ENCODE measurements around the gene SLC5A4.

Gene SLC5A4

DNA sequence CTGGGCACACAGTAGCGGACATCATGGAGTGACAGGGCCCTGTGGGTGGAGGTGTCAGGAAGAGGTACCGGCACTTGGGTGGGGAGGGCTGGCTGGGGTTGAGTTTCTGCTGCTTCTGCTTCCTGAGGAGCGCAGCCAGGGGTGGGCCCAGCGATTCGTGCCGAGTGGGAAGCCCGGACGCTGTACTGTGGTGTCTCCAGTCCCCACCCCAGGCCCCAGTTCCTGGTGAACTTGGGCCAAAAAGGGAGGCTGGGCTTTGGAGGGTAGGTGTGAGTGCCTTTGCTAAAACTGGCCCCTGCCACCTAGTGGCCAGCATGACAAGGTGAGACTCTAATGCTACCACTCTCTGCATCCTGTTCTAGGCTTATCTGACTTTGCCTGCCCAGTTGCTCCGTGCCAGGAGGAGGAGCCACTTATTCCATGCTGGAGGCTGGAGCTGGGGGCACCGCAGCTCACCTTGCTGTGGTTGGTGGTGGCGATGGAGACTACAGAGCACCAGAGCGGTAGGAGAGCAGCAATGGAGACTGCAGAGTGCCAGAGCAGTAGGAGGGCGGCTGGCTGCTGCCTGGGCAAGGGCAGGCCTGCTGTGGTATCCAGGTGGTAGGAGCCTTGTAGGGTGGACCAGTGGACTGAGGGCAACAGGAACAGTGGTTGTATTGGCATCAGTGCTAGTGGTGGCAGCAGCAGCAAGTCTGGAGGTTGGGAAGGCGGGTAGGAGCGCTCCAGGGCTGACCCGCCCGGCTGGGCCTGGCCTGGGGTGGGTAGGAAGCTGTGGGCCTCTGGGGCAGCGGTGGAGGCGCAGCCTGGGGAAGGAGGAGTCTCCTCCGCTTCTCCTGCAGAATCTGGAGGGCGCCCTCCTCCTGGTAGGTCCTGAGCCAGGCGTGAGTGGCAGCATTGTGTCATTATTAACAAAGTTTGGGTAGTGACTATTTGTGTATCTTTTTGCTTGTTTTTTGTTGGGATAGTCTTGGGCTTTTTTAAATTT is 48.1 kb downstream of the SLC5A4 start:
- TF ChIP-seq CTCF (IDR thresholded peaks at IDR 0.05; ENCODE audit: low read length, missing control alignments), result peak; percentile 53
- peak; percentile 13 for DNase-seq (ENCODE audit: low read depth)
- H3K4me3 ChIP-seq (replicated peaks; ENCODE audit: low read depth, low read length), result no peak overlapping the region

DNA sequence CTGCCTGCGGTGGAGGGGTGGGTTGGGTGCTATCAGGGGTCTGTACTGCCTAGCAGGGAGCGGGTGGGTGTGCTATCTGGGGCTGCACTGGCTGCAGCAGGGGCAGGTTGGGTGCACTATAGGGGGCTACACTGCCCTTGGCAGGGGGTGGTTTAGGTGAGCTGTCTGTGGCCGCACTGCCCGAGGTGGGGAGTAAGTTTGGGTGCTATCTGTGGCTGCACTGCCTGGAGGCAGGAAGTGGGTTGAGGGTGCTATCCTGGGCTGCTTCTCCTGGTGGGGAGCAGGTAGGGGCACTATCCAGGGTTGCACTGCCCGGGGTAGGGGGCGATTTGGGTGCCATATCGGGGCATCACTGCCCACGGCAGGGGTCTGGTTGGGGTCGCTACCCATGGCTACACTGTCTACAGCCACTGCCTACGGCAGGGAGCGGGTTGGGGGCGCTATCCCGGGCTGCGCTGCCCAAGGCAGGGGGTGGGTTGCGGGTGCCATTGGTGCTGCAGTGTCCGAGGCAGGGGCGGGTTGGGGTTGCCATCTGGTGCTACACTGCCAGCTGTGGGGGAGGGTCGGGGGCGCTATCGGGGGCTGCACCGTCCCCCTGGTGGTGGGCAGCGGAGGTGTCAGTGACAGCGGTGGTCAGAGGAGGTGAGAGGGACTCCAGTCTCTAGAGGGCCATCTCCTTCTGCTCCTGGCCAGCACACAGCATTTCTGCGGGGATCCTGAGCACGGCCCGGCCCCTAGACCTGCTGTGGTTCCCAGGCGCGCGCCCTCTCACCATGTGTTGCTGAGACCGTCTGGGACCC is 49.0 kb downstream of the SLC5A4 start:
- TF ChIP-seq CTCF (IDR thresholded peaks at IDR 0.05; ENCODE audit: low read length, missing control alignments), result no peak
- no peak for DNase-seq (ENCODE audit: low read depth)
- H3K4me3 ChIP-seq (replicated peaks; ENCODE audit: low read depth, low read length), result no peak overlapping the region

- peak; percentile 4 for DNase-seq (ENCODE audit: low read depth)
- no peak for TF ChIP-seq CTCF (IDR thresholded peaks at IDR 0.05; ENCODE audit: low read length, missing control alignments)
- H3K4me3 ChIP-seq (replicated peaks; ENCODE audit: low read depth, low read length), result no peak within 1 kb of the TSS
Measured at GRCh38 chr22:32204856-32205722, 50.1 kb downstream of the SLC5A4 start, which contains the start of gene RFPL2. RFPL2 (minus strand) TSS chr22:32205073; CDS start chr22:32202451, 2,622 bp downstream.

GRCh38 chr22:32204040-32204855 is 50.9 kb downstream of the SLC5A4 start:
- no peak overlapping the region for H3K4me3 ChIP-seq (replicated peaks; ENCODE audit: low read depth, low read length)
- no peak for TF ChIP-seq CTCF (IDR thresholded peaks at IDR 0.05; ENCODE audit: low read length, missing control alignments)
- no peak for DNase-seq (ENCODE audit: low read depth)

- TF ChIP-seq CTCF (IDR thresholded peaks at IDR 0.05; ENCODE audit: low read length, missing control alignments), result no peak
Measured at GRCh38 chr22:32203181-32204039, 51.7 kb downstream of the SLC5A4 start.

More at GRCh38 chr22:32203181-32204039, 51.7 kb downstream of the SLC5A4 start:
- H3K4me3 ChIP-seq (replicated peaks; ENCODE audit: low read depth, low read length), result no peak overlapping the region
- no peak for DNase-seq (ENCODE audit: low read depth)

Measured in fibroblast of pulmonary artery (primary cell).